Stimulated activated naive CD8-positive, alpha-beta T cell treated with anti-CD3 and anti-CD28 coated beads, Interleukin-15, Interleukin-2, amounts not matched to agents 100 U/mL and 50 U/mL, for 24 hours (primary cell): ENCODE data around the gene HDAC10.

Experiments
- ATAC-seq: fragments of 150-1000 bp; cut with Tn5 transposase; one replicate; pipeline ENCODE4 v1.10.0; 2021
- DNase-seq: peaks from one replicate; pipeline ENCODE4 v3.0.0; 2021

The HDAC10 gene

GRCh38 chr22:50253941-50254340 is 2.9 kb upstream of the HDAC10 start:
- DNase-seq: no peak
- ATAC-seq: no peak

- no peak for ATAC-seq
- no peak for DNase-seq
Measured at GRCh38 chr22:50253046-50253915, 2.2 kb upstream of the HDAC10 start.

- peak; percentile 75 for DNase-seq
- ATAC-seq: peak; percentile 57
Measured at GRCh38 chr22:50252082-50253045, 1.3 kb upstream of the HDAC10 start.

DNA sequence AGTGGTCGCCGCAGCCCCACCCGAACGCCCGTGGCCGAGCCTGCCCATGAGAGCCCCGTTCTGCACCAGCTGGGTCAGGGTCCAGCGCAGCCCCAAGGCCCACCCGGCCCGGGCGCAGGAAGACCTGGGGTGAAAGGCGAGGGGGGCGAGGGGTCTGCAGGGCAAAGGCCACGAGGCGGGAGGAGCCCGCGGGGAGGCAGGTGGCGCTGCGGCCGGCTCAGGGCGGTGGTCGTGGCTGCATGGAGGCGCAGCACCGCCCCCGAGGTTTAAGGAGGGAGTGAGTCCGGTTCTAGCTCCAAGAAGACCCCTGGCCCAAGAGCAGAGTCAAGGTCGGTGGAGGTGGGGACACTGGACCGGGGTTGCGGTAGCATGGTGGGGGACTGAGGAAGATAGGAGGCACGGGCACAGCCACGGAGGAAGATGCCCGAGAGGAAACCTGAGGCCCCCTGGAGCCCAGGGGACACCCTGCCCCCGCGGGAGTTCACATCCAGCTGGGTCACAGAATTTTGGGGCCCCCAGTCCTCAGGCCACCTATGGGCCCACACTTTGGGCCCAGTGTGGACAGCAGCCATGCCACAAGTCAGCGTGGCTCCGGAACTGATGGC is 514 bp upstream of the HDAC10 start:
- ATAC-seq: no peak

DNA sequence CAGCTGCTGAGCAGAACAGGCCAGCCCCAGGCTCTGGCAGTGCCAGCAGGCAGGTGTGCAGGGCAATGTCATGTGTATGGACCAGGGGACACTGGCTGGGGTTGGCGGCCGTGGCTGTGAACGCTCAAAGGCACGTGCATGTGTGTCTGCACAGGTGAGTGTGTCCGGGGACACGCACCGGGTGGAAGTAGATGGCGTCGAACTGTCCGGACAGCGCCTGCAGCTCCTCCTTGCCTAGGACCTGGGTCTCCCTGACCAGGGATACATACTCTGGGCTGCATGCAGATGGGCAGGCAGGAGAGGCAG is 863 bp downstream of the HDAC10 start:
- ATAC-seq (no peak), DNase-seq (no peak)

More for the DNA sequence above, 514 bp upstream of the HDAC10 start:
- DNase-seq: no peak

- DNase-seq: no peak
- ATAC-seq: no peak
Measured at GRCh38 chr22:50249341-50250248, 1.5 kb downstream of the HDAC10 start.

GRCh38 chr22:50248196-50249081 is 2.6 kb downstream of the HDAC10 start:
- no peak for DNase-seq
- no peak for ATAC-seq

DNA sequence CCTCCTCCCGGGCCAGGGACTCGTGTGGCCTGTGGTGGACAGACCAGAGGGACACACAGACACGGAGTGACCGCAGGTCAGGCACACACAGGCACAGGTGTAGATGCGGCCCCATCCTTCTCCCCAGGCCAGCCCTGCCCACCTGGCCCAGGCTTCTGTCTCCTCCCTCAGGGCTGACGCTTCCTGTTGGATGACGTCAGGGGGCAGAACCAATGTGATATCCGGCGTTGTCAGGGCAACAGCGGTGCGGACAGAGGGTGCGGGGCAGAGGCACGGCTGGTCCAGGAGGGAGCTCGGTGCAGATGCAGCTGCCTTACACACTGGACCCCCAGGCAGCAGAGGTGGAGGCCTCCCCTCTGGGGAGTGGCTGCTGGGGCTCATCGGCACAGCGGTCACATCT is 3.3 kb downstream of the HDAC10 start:
- ATAC-seq (no peak), DNase-seq (no peak)

DNA sequence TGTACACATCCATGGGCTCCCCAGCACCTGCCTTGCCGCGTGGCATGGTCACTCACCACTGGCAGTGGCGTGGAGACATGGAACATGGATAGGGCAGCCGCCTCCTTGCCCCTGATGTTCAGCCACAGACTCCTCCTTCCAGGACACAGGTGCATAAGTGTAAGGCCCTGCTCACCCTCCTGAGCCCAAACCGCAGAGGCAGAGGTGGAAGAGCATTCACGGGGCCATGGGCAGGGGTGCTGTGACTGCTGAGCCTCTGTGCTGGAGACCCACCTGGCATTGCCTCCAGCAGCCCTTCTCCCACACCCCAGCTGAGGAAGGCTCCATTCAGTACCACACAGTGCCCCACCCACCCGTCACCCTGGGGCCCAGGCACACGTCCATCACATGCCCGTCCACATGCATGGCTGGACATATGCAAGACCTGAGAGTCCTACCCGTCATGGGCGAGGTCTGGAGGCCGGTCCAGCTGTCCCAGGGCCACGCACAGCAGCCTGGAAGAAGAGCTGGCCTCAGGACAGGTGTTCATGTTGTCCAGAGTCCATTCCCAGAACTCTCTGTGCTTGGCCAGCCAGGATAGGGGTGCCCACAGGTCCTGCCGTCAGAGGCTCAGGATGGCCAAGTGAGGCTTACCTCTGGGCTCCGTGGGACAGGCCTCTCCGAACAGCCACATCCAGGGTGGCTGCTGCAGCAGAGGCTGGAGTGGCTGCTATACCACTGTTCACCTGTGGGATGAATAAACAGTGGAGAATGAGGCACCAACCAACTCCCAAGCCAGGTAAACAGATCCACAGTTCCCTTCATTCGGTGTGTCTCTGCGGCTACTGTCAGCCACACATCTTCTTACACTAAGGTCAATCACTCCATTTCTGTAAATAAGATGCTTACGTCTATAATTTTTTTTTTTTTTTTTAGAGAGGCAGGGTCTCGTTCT is 4.6 kb downstream of the HDAC10 start:
- no peak for DNase-seq
- no peak for ATAC-seq

DNA sequence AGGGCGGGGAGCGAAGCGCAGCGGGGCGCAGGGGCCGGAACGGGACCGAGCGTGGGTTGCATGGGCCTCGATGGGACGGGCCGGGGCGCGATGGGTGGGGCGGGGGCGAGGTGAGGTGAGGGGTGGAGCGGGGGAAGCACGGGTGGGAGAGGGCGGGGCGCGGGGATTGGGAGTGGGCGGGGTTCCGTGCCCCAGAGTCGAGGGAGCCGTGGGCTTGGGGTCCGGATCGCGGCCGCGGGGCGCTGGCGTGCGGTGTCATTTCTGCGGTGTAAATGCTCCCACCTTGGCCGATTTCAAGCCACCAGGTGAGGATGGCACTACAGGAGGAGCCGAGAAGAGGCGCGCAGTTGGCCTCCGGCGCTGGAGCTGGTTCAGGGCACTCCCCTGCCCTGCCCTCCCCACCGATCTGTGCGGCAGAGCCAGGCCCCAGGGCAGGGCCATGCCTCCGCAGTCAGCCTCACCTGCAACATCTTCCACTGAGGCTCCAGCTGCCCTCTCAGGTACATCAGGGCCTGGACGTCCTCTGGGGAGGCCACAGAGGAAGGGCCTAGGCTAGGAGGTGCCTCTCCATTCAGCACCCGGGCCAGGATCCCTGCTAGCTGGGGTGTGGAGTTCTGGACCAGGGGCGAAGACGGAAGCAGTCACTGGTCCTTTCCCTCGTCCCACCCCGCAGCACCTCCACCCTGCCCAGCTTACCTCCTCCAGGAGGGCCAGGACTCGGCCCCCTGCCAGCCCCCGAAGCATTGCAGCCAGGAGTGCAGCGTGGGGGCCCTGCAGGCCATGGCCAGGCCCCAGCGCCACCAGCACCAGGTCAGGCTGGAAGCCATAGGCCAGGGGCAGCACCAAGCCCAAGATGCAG is 5.6 kb downstream of the HDAC10 start:
- no peak for DNase-seq
- ATAC-seq: peak; percentile 0

GRCh38 chr22:50244420-50245213 is 6.4 kb downstream of the HDAC10 start, which contains the start of gene TUBGCP6:
TUBGCP6 (minus strand) TSS chr22:50245023; CDS start chr22:50244459, 564 bp downstream.
- ATAC-seq: peak; percentile 92
- peak; percentile 96 for DNase-seq

- DNase-seq (no peak), ATAC-seq (no peak)
Measured at GRCh38 chr22:50243685-50244419, 7.2 kb downstream of the HDAC10 start.

GRCh38 chr22:50242406-50242949 is 8.6 kb downstream of the HDAC10 start:
- DNase-seq (no peak), ATAC-seq (no peak)

GRCh38 chr22:50238755-50239154 is 12.3 kb downstream of the HDAC10 start:
- DNase-seq (no peak), ATAC-seq (no peak)

GRCh38 chr22:50236731-50237409 is 14.2 kb downstream of the HDAC10 start:
- ATAC-seq (no peak), DNase-seq (no peak)

DNA sequence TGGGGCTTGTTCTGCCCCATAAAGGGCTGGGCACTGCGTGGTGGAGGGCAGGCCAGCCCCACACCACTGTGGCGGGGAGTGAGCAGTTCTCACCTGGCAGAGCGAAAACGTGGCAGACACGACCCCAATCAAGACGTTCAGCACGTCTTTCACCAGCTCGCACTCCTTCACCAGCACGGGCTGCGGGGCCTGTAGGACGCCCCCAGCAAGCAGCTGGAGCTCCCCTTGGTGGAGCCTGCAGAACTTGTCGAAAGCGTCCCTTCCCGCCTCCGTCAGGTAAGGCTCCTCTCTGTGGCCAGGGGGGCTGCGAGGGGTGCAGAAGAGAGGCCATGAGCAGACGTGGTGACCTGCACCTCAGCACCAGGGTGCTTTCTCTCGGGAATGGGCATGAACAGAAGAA is 17.8 kb downstream of the HDAC10 start:
- DNase-seq (no peak), ATAC-seq (no peak)
